Pancreas (tissue), 10 donors: ENCODE results near the gene LIM2. TPM values are rescaled to one million over a fixed set of nuclear protein-coding genes. Genes with fewer than 3 reads are reported as not detected.

ENCODE experiments used
- ATAC-seq, 4 donors: fragments of 200-7000 bp; cut with Tn5 transposase; one replicate each; pipeline versions ENCODE4 v1.8.0 to v1.9.1; 2020; ENCODE audit warnings: mild to moderate bottlenecking in 4 of 4, moderate library complexity in 4 of 4
- DNase-seq, 6 donors: peaks; one replicate each; pipeline ENCODE4 v3.0.0-alpha.2; 2020
- FAIRE-seq: peaks from 2 replicates; lab custom pipeline; 2012; peaks lifted over from hg19 to GRCh38; lab: Jason Lieb, UNC
- H3K27ac ChIP-seq, 4 donors: fragments of 200-600 bp; sonication (generic); 1 replicate in 3 of 4; 2 replicates in 1 of 4; pipeline versions ENCODE4 v1.5.0 to v1.8.0; 2020
- H3K27me3 ChIP-seq, 4 donors: fragments of 200-600 bp; one replicate each; pipeline ENCODE4 v1.8.0; 2021
- H3K36me3 ChIP-seq, 3 donors: fragments of 200-600 bp; sonication (generic) in 1 of 3; one replicate each; pipeline versions ENCODE4 v1.5.0 to v1.8.0; 2020 to 2021
- H3K4me1 ChIP-seq, 3 donors: fragments of 200-600 bp; one replicate each; pipeline ENCODE4 v1.8.0; 2021
- H3K4me3 ChIP-seq, 4 donors: fragments of 200-600 bp; sonication (generic) in 2 of 4; one replicate each; pipeline versions ENCODE4 v1.5.0 to v1.8.0; 2020 to 2021
- H3K9me3 ChIP-seq, 4 donors: fragments of 200-600 bp; one replicate each; pipeline ENCODE4 v1.8.0; 2021
- CTCF ChIP-seq, 4 donors: fragments of 200-600 bp; sonication (generic) in 3 of 4; IDR thresholded peaks; one replicate each; pipeline versions ENCODE4 v1.5.0 to v1.8.0; 2021; ENCODE audit warnings: antibody characterized with exemption in 4 of 4
- WGBS, 2 donors: extraction: QIAGEN DNeasy Blood & Tissue Kit; methylation state at CpG; one replicate each; pipeline ENCODE4 v1.1.7; 2013; 5-methylcytosine and 5-hydroxymethylcytosine counted together
- intact Hi-C, 3 donors: fragments of 100-400 bp; cut with DNase I; formaldehyde crosslinking; loops; one replicate each; pipeline versions ENCODE4 v1.11.1 to v1.14.2; 2022
- polyA plus RNA-seq, 2 donors: library from polyadenylated mRNA; stranded (reverse); fragments of 200-250 nt; gene quantifications; one replicate each; pipeline ENCODE4 v1.2.3, GENCODE V29; 2013
- total RNA-seq, 6 donors: library from RNA; stranded (reverse); fragmentation: NEBNext Ultra II Directional in 4 of 6; extraction: Animal tissue kit (Norgen Biotek cat#: 25700) in 4 of 6; gene quantifications; one replicate each; pipeline versions ENCODE4 v1.2.1 to v1.2.4, GENCODE V29; 2021 to 2023
- donor health status: healthy with polysubstance abuse.
- donor health status: DM: no; HTN: no; CAD: no; lungs with moderate emphysema.
- donor health status: DM: no; HTN: no; CAD: no.
- donor health status: control.
- donor health status: control.
- donor health status: Bipolar disorder and iron deficiency.
- donor health status: DM: yes; HTN: yes; CAD: no.
- donor health status: DM: no; HTN: no; CAD: no.
- donor health status: DM: no; HTN: no; CAD: no.
- donor health status: DM: yes; HTN: yes; CAD: no.

The LIM2 gene
- total and polyA plus RNA-seq, 8 donors: not detected

- FAIRE-seq (no peak), ATAC-seq (no peak), DNase-seq (no peak)
- H3K36me3 ChIP-seq: no peaks in the 10 kb centered on the region
- intact Hi-C loops: loop anchor here in 1 of 3 donors (10.0 kb wide), 1 partner anchor 94 kb away; no protein-coding TSS in a partner anchor
- WGBS, 2 donors: 71 to 73% methylated on average over 3 of the region's 3 CpGs
- TF ChIP-seq CTCF (IDR thresholded peaks at IDR 0.05): no peak
- H3K4me3 ChIP-seq: no peak overlapping the region
- peaks cover 0 to 13% (median 3%) of the 10 kb centered on the region in 4 donors for H3K27me3 ChIP-seq
- H3K9me3 ChIP-seq: no peaks in the 10 kb centered on the region
- no peak overlapping the region for H3K27ac ChIP-seq
- H3K4me1 ChIP-seq: peaks cover 0 to 4% (median 0%) of the 10 kb centered on the region in 3 donors
Measured at GRCh38 chr19:51331193-51331592, 56.6 kb downstream of the LIM2 start.

GRCh38 chr19:51330366-51330765, 57.4 kb downstream of the LIM2 start:
- ATAC-seq (no peak), FAIRE-seq (no peak), DNase-seq (no peak)
- 85 to 89% methylated on average over 4 of the region's 4 CpGs for WGBS, 2 donors
- intact Hi-C loops: loop anchor here in 1 of 3 donors (10.0 kb wide), 1 partner anchor 94 kb away; no protein-coding TSS in a partner anchor
- H3K36me3 ChIP-seq: no peaks in the 10 kb centered on the region
- peaks cover 0 to 13% (median 3%) of the 10 kb centered on the region in 4 donors for H3K27me3 ChIP-seq
- H3K4me1 ChIP-seq: peaks cover 0 to 4% (median 0%) of the 10 kb centered on the region in 3 donors
- no peak overlapping the region for H3K27ac ChIP-seq
- H3K9me3 ChIP-seq: no peaks in the 10 kb centered on the region
- no peak overlapping the region for H3K4me3 ChIP-seq
- no peak for TF ChIP-seq CTCF (IDR thresholded peaks at IDR 0.05)

Other genes with a start within 250 kb of the LIM2 start
- 1 to 10 TPM in 2 of 6 donors, under 1 TPM in 4; 0.12 to 3.0 (median 0.45) TPM for gene SIGLEC7, start 245.7 kb downstream of the LIM2 start, total RNA-seq
- gene SIGLEC7, start 245.7 kb downstream of the LIM2 start, polyA plus RNA-seq: under 1 TPM; 0.12 to 0.23 TPM
- 1 to 10 TPM in 3 of 6 donors, under 1 TPM in 3; 0.28 to 6.3 (median 1.5) TPM for gene CD33, start 162.9 kb downstream of the LIM2 start, total RNA-seq
- under 1 TPM; 0.61 to 0.75 TPM for gene CD33, start 162.9 kb downstream of the LIM2 start, polyA plus RNA-seq
- gene SIGLECL1, start 136.9 kb downstream of the LIM2 start, total RNA-seq: not detected
- gene SIGLECL1, start 136.9 kb downstream of the LIM2 start, polyA plus RNA-seq: not detected
- gene IGLON5, start 76.3 kb downstream of the LIM2 start, total RNA-seq: under 1 TPM in 2 of 6 donors, not detected in 4; 0.06 to 0.09 TPM
- under 1 TPM; 0.07 to 0.08 TPM for gene IGLON5, start 76.3 kb downstream of the LIM2 start, polyA plus RNA-seq
- 1 to 10 TPM in 1 of 6 donors, under 1 TPM in 4, not detected in 1; 0.16 to 1.1 (median 0.35) TPM for gene VSIG10L, start 45.8 kb downstream of the LIM2 start, total RNA-seq
- gene VSIG10L, start 45.8 kb downstream of the LIM2 start, polyA plus RNA-seq: under 1 TPM; 0.94 to 0.99 TPM
- 10 to 100 TPM; 34.0 to 50.2 (median 45.0) TPM for gene ETFB, start 21.6 kb downstream of the LIM2 start, total RNA-seq
- 10 to 100 TPM; 56.3 to 77.4 TPM for gene ETFB, start 21.6 kb downstream of the LIM2 start, polyA plus RNA-seq
- 1 to 10 TPM in 1 of 6 donors, under 1 TPM in 4, not detected in 1; 0.46 to 1.5 (median 0.61) TPM for gene CLDND2, start 19.0 kb downstream of the LIM2 start, total RNA-seq
- 1 to 10 TPM; 4.3 to 7.7 TPM for gene CLDND2, start 19.0 kb downstream of the LIM2 start, polyA plus RNA-seq
- 1 to 10 TPM in 3 of 6 donors, under 1 TPM in 1, not detected in 2; 0.98 to 2.1 (median 1.3) TPM for gene NKG7, start 15.3 kb downstream of the LIM2 start, total RNA-seq
- under 1 TPM; 0.56 to 0.80 TPM for gene NKG7, start 15.3 kb downstream of the LIM2 start, polyA plus RNA-seq
- not detected for gene C19orf84, start 2.6 kb upstream of the LIM2 start, total RNA-seq
- not detected for gene C19orf84, start 2.6 kb upstream of the LIM2 start, polyA plus RNA-seq
- gene SIGLEC10, start 29.7 kb upstream of the LIM2 start, total RNA-seq: 10 to 100 TPM in 1 of 6 donors, 1 to 10 TPM in 3, under 1 TPM in 2; 0.08 to 10.1 (median 2.8) TPM
- under 1 TPM; 0.52 to 0.53 TPM for gene SIGLEC10, start 29.7 kb upstream of the LIM2 start, polyA plus RNA-seq
- gene SIGLEC8, start 70.5 kb upstream of the LIM2 start, total RNA-seq: 1 to 10 TPM in 1 of 6 donors, under 1 TPM in 3, not detected in 2; 0.12 to 3.8 (median 0.23) TPM
- gene SIGLEC8, start 70.5 kb upstream of the LIM2 start, polyA plus RNA-seq: under 1 TPM; 0.07 to 0.19 TPM
- not detected for gene CEACAM18, start 90.6 kb upstream of the LIM2 start, total RNA-seq
- not detected for gene CEACAM18, start 90.6 kb upstream of the LIM2 start, polyA plus RNA-seq
- under 1 TPM in 3 of 6 donors, not detected in 3; 0.12 to 0.19 (median 0.14) TPM for gene SIGLEC12, start 113.8 kb upstream of the LIM2 start, total RNA-seq
- not detected for gene SIGLEC12, start 113.8 kb upstream of the LIM2 start, polyA plus RNA-seq
- gene SIGLEC6, start 143.7 kb upstream of the LIM2 start, total RNA-seq: under 1 TPM in 3 of 6 donors, not detected in 3; 0.16 to 0.67 (median 0.31) TPM
- under 1 TPM in 1 of 2 donors, not detected in 1; 0.21 TPM for gene SIGLEC6, start 143.7 kb upstream of the LIM2 start, polyA plus RNA-seq
- gene ZNF175, start 183.3 kb upstream of the LIM2 start, total RNA-seq: 1 to 10 TPM; 3.0 to 8.0 (median 4.6) TPM
- 1 to 10 TPM; 2.0 to 2.6 TPM for gene ZNF175, start 183.3 kb upstream of the LIM2 start, polyA plus RNA-seq
- gene SIGLEC5, start 242.4 kb upstream of the LIM2 start, total RNA-seq: under 1 TPM in 1 of 6 donors, not detected in 5; 0.37 TPM
- under 1 TPM; 0.05 to 0.11 TPM for gene SIGLEC5, start 242.4 kb upstream of the LIM2 start, polyA plus RNA-seq